DMS114 treated with DMSO at 0.1 percent for 48 hours (cell line): Measurements from ENCODE around the gene CPEB4.

Experiments used
- DNase-seq: peaks from one replicate; lab custom pipeline; 2025; ENCODE audit not compliant: unreplicated experiment; lab: John Stamatoyannopoulos, UW

CPEB4 gene

DNA sequence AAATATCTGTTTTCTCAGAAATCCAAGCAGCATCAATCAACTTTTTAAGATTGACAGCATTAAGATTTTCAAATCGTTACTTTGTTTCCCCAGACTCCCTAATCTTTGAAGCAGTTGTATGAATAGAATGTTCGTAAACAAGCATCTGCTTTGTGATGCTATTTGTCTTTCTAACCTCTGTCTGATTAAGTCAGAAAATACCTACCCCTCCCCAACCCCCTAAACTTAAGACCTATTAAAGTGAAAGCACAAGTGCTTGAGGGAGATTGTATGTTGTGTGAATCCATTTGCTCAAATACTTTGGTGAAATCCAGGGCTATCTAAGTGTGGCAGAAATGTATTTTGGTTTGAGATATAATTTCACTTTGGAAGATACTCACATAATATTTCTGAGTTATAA is 53.0 kb downstream of the CPEB4 start:
- no peak for DNase-seq

DNA sequence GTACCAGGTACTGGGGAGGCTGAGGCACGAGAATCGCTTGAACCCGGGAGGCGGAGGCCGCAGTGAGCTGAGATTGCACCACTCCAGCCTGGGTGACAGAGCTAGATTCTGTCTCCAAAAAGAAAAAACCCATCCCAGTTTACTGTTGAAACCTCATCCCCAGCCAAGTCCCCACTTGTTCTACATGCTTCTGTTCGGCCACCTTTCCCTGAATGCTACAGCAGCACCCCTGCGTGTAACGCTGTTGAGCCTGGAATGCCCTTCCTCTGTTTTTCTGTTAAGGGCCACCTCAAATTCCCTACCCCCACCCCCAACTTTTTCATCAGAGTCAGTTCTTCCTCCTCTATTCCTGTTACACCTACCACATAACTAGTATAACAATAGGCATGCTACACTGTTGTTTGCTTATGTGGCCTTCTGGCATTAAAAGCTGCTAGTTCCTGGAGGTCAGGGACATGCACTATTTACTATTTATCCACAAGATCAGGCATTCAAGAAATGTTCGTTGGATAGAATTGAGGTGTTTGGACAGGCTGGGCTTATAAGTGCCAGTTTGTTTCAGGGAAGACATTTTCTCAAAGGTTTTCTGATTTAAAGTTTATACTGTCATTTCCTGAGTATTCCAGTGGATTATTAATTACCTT is 53.7 kb downstream of the CPEB4 start:
- no peak for DNase-seq

DNA sequence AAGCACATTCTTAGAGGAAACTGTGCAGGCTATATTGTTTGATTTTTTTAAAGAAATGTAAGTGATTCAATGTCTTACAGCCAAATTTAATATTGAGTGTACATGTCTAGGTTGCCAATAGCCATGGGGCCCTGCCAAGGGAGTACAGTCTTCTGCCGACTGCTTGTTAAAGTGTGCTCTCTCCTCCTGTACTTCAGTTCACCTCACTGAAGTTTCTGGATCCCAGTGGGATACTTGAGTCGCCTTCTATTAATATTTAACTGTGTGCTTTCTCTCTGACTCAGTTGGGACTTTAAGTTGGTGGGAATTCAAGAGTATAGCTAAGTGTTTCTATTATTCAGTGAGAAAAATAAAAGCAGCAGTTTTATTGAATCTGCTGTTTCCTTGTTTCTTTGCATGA is 56.4 kb downstream of the CPEB4 start:
- DNase-seq: no peak

DNA sequence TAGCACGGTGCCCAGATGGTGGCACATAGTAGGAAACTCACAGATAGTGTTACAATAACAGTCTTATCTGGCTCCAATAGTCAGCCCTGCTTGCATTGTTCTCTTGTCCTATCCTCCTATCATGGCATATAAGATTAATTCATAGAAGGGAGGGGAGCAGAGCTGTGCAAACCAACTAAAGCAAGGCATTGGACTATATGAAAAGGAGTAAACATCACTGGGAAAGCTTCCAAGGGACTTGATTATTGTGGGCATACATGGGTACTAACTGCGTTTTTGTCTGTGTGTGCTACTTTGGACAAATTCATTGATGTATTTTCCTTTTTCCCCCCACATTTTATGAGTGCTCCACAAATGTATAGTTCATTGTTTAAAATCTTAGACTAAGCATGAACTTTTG is 57.0 kb downstream of the CPEB4 start:
- DNase-seq: no peak

DNA sequence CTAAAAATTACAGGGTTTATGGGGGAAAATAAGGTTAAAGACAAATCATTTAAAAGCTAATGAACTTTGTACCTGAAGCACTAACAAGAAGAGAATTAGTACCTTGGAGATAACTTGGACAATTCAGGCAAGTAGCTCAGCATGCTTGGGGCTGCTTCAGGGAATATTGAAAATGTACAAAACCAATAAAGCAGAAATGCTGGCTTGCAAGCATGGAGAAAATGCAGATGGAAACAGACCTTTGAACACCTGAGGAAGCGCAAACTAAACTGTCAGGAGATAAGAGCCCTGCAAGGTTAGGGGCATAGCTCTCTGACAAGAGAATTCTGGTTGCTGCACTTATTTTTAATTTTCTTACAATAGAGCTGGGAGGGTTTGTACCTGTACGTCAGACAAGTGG is 58.2 kb downstream of the CPEB4 start:
- DNase-seq: no peak

DNA sequence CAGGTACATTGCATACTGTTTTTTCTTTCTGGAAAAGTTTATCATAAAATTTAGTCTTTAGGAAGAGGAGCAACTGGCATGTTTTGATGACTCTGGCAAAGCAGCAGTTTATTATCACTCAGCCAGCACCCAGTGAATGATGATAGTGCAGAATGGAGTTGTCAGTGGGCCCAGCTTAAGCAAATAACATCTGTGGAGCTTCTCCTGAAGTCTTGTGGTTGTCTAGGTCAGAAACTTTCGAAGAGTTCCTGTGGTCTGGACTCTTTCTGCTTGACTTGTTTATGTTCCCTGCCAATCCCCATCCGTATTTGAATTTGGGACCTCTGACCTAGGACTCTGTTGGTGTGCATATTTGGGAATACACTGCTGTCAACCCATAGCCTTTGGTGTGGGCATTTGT is 62.7 kb downstream of the CPEB4 start:
- DNase-seq: no peak

DNA sequence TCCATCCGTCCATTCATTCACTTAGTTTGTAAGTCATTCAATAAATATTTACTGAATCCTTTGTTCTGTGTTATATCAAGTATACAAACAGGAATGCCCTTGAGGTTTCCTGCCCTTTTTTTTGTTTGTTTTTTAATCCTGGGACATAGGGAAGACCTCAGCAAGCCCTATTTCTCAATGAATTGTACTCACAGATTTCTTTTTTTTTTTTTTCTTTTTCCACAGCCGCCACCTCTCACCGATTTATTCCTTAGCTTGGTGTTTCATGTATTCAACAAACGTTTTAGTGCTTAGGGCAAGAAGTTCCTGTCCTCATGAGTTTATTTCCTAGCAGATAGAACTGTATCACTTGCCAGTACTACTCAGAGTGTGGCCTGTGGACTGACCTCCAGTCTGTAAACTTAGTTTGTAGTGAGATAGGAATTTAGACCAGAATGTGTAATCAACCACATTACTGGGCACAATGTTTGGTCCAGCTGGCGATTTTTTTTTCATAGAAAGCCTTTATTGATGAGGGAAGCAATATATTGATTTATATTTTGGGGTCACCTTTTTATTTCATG is 65.5 kb downstream of the CPEB4 start:
- no peak for DNase-seq

DNA sequence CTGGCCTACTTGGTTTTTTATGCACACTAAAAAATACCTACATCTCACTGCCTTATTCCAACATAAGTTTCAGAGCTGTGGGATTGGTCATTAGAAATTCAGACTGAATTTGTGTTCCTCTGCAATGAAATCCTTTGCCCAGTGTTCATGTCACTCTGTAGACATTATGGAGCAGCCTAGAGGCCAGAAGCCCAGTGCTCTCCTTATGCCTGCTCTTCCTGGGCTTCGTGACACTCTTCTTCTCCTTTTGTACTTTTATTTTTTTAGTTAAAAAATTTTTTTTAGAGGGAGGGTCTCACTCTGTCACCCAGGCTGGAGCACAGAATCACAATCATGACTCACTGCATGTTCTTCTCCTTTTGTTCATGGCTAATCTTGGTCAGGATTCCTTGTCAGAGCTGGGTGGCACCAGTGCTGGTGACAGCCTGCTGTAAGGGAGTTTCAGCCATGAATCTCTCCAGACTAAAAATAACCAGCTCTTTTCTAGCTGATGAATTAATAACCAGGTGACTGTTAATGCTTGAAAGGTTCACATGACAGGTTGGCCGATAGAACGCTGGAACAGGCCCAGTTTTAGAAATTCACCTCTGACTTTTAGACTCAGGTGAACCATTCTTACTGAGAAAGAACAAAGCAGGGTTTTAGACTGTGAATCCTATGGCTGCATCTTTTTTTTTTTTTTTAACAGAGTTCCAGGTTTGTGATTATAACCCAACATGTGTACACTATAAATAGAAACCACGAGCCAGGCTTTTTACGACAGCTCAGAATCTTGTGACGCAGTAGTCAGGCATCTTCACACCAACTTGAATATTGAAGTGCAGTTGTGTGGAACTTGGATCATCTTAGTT is 66.7 kb downstream of the CPEB4 start:
- no peak for DNase-seq

DNA sequence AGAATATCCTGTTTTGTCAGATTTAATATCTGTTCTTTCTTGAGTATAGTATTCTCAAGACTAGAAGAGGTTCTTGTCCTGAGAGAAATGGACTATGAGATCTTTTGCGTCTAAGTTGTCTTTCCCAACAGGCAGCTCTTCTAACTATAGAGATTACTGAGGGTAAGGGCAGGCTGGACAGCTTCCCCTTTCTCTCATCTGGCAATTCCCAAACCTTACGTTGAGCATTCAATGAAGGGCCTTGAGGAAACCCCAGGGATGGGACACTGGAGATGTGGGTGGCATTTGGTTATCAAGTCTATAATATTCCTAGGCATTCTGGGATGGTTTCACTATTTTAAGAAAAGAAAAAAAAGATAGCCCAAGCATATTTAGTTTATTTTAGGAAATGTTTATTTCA is 72.8 kb downstream of the CPEB4 start:
- DNase-seq: no peak

DNA sequence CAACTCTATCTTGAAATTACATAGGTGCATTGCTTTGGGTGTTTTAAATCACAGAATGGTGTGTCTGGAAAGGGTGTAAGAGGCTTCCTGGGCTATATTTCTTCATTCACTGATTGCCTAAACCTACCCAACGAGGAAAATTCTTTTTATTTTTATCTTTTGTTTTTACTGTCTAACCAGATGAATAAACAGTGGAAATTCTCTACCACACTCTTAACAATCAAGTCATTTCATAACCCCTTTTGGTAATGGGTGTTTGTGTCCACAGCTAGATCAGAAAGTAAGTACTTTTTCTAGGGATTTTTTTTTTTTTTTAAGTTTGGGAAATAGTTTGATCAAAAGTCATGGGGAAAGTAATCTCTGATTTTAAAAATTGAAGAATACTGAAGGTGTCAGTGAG is 73.3 kb downstream of the CPEB4 start:
- DNase-seq: no peak

DNA sequence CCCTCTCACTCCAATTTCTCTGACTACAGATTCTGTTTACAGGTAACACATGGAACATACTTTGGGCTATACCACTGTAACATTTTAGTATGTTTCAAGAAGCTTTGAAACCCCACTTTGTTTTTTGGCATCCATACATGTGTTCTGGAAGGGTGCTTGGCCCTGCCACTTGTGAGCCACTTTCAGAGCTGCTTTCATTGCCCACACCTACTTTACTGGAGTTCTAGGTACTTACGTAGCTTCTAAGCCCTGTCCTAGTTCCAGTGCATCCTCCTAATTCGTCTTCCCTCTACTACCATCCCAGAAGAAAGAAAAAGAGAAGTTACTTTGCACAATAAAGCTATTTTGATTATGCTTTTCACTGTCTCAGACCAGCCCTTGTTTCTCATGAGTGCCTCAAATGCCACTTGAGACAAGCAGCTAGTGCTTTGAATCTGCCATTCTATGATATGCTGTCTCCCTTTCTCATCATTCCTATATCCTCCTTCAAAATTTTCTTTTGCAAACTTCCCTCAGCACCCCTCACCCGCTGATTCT is 74.4 kb downstream of the CPEB4 start:
- no peak for DNase-seq

DNA sequence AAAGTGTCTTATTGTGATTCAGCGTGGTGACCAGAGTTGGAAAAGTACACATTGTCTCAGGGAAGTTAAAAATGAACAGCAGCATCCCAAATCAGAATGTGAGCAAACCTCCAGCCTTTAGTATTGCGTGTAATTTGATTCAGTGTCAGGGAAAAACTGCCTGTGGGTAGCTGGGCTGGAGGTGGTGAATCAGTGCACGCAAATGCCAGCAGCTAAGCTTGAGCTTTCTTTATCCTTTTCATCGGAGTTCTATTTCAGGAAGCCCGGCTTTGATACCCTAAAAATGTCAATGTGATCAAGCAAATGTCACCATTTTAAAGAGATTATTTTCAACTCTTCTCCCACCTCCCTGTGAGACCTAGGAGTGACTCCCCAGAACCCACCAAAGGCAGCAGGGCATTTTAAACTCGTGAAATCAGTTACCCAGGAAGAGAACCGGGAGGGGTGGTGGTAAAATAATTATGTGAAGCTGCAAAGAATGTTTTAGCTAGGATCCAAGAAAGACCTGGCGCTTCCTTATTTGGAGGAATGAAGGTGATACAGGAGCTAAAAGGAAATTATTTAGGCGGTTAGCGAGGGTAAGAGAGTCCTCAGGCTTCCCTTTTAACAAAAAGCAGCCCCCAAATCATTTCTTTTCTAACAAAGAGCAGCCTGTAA is 75.2 kb downstream of the CPEB4 start:
- no peak for DNase-seq

DNA sequence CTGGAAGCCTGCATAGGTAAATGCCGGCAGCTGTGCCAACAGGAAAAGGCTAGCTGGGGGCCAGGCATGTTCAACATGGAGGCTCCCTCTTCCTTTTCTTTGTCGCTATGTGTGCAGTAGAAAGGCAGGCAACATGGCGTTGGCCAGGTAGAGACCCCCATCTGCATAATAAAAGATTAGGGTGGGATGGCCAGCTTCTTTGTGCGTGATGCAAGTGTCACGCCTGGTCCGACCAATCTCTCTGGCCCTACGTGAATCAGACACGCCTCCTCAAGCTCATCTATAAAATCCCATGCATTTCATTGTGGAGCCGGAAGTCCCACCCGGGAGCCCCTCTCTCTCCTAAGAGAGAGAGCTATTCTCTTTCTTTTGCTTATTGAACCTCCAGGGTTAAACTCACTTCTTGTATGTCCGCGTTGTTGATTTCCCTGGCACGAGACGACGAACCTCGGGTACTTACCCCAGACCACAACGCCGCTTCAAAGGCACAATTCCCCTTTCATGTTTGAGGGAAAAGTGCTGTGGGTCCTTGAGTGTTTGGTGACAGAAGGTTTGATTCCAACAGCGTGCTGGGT is 75.8 kb downstream of the CPEB4 start:
- DNase-seq: peak; percentile 71

DNA sequence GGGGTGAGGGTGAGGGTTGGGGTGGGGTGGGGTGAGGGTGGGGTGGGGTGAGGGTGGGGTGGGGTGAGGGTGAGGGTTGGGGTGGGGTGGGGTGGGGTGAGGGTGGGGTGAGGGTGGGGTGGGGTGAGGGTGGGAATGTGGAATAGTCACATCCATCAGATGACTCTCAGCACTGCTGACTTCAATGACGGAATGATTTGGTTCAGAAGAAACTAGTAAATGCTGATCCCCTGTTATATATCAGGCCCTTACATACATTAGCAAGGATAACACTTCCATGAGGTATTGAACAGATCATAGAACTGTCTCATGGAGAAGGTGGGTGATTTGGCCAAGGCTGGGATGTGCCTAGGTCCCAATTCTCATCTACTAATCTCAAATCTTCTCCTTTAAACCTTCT is 76.4 kb downstream of the CPEB4 start:
- no peak for DNase-seq

DNA sequence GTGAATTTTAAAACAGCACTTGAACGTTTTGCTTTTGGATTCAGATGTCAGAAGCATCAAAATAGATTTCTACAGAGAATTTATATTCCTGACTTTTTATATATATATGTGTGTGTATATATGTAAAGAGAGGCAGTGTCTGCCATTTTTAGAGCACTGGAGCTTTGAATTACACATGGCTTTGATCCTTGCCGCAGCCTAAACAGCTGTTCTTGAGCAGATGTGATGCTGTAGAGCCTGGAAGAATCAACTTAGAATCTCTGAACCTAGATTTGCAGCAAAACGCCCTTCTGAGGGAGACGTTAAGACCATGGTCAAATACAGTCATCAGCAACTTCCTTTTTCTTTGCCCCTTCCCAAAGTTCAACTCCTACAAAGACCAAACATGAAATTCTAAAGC is 79.1 kb downstream of the CPEB4 start:
- no peak for DNase-seq

DNA sequence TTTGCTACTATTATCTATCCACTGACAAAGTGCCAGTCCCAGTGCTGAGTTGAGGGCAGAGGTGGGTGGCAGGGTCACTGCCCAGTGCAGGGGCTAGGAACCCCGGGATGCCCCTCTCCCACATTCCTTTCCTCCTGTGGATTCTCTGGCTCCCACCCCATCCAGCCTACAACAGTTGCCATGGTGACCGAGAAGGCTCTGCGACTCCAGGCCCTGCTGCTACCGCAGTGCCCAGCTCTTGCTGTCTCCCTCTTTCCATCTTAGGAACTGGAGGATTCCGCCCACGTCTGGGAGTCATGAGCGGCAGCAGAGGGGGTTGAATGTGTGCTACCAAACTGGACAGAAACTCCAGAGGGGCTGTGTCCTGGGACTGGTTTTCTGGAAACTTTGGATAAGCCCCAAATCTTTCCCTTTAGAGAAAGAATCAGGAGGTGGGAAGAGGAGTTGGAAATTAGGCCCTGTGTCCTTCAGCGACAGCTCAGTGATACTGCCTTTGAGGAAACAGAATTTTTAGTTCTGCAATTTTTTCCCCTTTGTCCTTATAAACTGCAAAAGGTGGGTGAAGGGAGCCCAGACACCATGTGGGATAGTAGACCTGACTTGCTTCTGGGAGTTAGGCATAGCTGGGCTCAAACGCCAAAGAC is 80.1 kb downstream of the CPEB4 start:
- no peak for DNase-seq

DNA sequence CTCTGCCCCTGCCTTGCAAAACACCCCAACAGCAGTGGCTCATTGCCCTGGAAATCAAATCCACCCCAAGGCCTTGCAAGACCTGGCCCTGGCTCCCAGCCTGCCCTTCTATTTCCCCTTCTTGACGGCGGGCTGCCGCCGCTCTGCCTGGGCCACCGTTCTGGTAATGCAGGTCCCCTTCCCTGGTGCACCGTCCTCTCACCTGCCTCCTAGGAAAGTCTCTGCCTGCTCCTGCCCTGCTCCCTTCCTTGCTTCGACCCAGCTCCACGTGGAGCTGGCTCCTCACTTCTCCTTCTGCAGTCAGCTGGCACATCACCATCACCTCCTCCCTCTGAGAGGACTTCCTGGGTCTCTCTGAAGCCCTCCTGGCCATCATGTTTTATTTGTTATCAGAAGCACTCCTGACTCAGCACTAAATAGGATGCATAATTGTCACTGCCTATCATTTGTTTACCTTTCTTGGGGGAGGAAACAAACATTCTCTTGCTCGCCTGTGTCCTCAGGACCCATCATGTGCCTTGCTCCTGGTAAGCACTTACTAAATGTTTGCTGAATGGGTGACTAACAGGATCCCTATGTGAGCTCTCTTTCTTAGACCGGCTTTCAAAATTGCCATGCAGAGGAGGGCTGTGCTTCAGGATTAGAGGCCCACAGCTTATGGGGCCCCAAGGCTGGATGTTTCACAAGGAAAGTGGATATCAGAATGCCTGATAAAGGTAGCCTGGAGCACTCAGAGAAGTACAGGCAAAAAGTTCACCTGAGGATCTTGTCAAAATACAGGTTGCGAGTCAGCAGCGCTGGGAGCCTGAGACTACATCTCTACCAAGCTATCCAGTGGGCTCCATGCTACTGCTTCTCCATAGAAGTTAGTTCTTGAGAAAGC is 81.3 kb downstream of the CPEB4 start:
- DNase-seq: no peak

DNA sequence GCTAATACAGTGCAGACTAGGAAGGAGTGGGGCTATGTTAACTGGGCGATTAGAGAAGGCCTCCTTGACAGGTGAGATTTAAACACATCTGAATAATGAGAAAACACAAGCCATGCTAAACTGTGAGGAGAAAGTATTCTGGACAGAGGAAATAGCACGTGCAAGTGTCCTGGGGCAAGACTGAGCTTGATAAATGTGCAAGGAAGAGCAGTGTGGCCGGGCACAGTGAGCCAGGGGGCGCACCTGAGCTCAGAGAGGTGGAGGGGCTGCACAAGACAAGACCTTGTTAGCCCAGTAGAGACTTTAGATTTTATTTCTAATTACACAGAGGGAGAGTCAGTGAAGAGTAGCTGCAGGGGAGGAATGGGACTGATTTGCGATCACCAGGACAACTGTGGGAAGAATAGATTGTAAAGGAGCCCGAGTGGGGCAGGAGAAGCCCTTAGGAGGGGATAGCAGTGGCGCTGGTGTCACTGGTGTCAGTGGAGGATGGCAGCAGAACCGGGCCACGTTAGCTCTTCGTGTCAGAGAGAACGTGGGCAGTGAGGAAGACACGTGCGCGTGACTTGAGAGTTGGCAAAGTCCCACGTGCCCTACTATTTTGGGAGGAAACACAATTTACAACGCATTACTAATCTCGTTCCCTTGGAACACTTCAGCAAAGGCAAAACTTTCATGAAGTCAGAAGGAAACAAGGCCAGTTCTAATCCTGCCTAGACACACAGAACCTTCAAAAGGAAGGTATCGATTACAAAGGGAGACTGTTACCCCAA is 82.9 kb downstream of the CPEB4 start:
- no peak for DNase-seq
